ENCODE data around the gene TP53I13. TPM values are rescaled to one million over a fixed set of nuclear protein-coding genes. Genes with fewer than 3 reads are reported as not detected.
"Not testable (repeated sequence)": the region's sequence is repeated elsewhere in the genome, so short reads cannot be mapped to it uniquely, and the experiment has no call there.

The TP53I13 gene
- polyA plus RNA-seq, 1 experiment: 17.8 TPM

- DNase-seq (ENCODE audit: low read depth, low spot score): no peak
- ChIA-PET POLR2A (no interaction called here), CTCF (interaction anchor here (1.8 kb wide), 1 partner anchor 15 kb away, joined by 7 read pairs; no protein-coding TSS in a partner anchor)
- Histone ChIP-seq H3K27me3 (ENCODE audit: control insufficient read depth, insufficient read depth, low read length) (no peaks in the 10 kb centered on the region), H3K27ac (ENCODE audit: low read depth, low read length) (no peak overlapping the region), H3K4me3 (ENCODE audit: low read depth, low read length) (no peak overlapping the region), H3K9me3 (ENCODE audit: control insufficient read depth, insufficient read depth, low read length) (no peaks in the 10 kb centered on the region)
- TF ChIP-seq, protein P1, sequence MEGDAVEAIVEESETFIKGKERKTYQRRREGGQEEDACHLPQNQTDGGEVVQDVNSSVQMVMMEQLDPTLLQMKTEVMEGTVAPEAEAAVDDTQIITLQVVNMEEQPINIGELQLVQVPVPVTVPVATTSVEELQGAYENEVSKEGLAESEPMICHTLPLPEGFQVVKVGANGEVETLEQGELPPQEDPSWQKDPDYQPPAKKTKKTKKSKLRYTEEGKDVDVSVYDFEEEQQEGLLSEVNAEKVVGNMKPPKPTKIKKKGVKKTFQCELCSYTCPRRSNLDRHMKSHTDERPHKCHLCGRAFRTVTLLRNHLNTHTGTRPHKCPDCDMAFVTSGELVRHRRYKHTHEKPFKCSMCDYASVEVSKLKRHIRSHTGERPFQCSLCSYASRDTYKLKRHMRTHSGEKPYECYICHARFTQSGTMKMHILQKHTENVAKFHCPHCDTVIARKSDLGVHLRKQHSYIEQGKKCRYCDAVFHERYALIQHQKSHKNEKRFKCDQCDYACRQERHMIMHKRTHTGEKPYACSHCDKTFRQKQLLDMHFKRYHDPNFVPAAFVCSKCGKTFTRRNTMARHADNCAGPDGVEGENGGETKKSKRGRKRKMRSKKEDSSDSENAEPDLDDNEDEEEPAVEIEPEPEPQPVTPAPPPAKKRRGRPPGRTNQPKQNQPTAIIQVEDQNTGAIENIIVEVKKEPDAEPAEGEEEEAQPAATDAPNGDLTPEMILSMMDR (IDR thresholded peaks at IDR 0.05; ENCODE audit: low read depth, low read length): no peak
These were observed 10.8 kb upstream of the TP53I13 start for GRCh38 chr17:29557739-29558116.

GRCh38 chr17:29558139-29558538 lies 10.4 kb upstream of the TP53I13 start:
- H3K27me3 ChIP-seq (ENCODE audit: control insufficient read depth, insufficient read depth, low read length); DNase-seq (ENCODE audit: low read depth, low spot score); H3K4me3 ChIP-seq (ENCODE audit: low read depth, low read length); POLR2A ChIA-PET; H3K27ac ChIP-seq (ENCODE audit: low read depth, low read length); H3K9me3 ChIP-seq (ENCODE audit: control insufficient read depth, insufficient read depth, low read length): not testable (repeated sequence)
- CTCF ChIA-PET: interaction anchor here (0.5 kb wide), 1 partner anchor 831 kb away, joined by 3 read pairs; no protein-coding TSS in a partner anchor

GRCh38 chr17:29559640-29560039 lies 8.9 kb upstream of the TP53I13 start:
- H3K9me3 ChIP-seq (ENCODE audit: control insufficient read depth, insufficient read depth, low read length): no peaks in the 10 kb centered on the region
- no peaks in the 10 kb centered on the region for H3K27me3 ChIP-seq (ENCODE audit: control insufficient read depth, insufficient read depth, low read length)
- H3K27ac ChIP-seq (ENCODE audit: low read depth, low read length): no peak overlapping the region
- no peak overlapping the region for H3K4me3 ChIP-seq (ENCODE audit: low read depth, low read length)
- ChIA-PET POLR2A (no interaction called here), CTCF (no interaction called here)
- no peak for DNase-seq (ENCODE audit: low read depth, low spot score)
- TF ChIP-seq, protein P1 (IDR thresholded peaks at IDR 0.05; ENCODE audit: low read depth, low read length): no peak

DNA sequence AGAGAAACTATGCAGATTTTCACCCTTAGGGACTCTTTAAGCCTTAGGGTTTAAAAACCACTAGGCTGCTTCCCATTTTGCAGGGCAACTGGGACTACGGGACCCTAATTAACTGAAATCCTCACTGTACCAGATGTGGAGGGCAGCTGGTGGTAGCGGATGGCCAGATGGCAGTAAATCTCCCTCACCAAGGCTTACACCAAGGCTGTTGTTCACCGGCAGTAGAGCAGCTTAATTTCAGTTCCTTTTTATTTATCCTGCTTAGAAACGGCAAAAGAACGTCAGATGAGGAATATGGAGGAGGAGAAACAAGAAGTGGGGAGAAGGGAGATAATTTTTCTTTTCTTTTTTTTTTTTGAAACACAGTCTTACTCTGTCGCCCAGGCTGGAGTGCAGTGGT lies 8.2 kb upstream of the TP53I13 start:
- no peaks in the 10 kb centered on the region for H3K9me3 ChIP-seq (ENCODE audit: control insufficient read depth, insufficient read depth, low read length)
- CTCF ChIA-PET: interaction anchor here (1.5 kb wide), 1 partner anchor 191 kb away, joined by 7 read pairs; no protein-coding TSS in a partner anchor
- POLR2A ChIA-PET: no interaction called here
- H3K27ac ChIP-seq (ENCODE audit: low read depth, low read length): no peak overlapping the region
- no peak overlapping the region for H3K4me3 ChIP-seq (ENCODE audit: low read depth, low read length)
- TF ChIP-seq, protein P1 (IDR thresholded peaks at IDR 0.05; ENCODE audit: low read depth, low read length): no peak
- H3K27me3 ChIP-seq (ENCODE audit: control insufficient read depth, insufficient read depth, low read length): no peaks in the 10 kb centered on the region
- DNase-seq (ENCODE audit: low read depth, low spot score): no peak

DNA sequence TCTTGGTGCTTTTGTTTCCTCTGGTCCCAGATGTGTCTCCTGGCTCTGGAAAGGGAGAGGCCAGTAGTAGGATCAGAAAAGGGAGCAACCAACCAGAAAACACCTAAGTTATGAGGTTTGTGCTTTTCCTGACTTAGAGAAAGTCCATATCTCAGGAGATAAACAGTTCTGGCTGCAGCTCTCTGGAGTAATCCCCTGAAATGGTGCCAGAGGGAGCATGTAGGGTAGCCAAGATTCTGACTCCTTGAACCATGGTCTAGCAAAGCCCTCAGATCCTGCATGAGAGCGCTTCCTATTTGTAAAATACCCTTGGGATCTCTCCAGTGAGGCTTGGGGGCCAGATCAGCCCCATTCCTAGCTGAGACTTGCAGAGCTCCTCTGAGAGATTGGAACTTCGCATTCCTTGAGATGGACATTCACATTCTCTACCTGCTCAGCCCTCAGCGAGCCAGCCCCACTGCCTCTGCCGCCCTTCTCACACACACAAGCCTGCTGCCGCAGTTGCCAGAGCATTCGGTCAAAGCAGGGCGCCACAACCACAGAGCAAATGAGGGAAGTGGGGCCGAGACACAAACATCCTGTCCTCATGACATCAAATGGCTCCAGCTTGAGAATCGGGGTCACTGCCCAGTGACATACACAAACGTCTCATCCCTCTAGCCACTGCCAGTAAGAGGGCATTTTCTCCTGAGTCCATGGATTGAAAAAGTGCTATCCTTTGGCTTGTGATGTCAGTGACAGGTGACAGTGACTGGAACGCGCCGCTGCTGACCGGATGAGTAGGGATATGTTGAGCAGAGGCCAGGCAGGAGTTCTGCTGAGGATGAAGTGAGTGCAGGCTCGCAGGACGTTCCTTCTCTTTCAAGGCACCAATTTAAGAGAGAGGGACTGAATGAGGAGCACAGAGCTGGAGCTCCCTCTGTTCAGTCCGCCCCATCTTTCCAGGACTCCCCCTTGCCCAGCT lies 6.7 kb upstream of the TP53I13 start:
- POLR2A ChIA-PET: no interaction called here
- no peaks in the 10 kb centered on the region for H3K27me3 ChIP-seq (ENCODE audit: control insufficient read depth, insufficient read depth, low read length)
- CTCF ChIA-PET: interaction anchor here (0.6 to 1.5 kb wide), 2 partner anchors 192 to 413 kb away, joined by 3 to 7 read pairs; no protein-coding TSS in a partner anchor
- no peak for DNase-seq (ENCODE audit: low read depth, low spot score)
- no peak overlapping the region for H3K4me3 ChIP-seq (ENCODE audit: low read depth, low read length)
- no peak overlapping the region for H3K27ac ChIP-seq (ENCODE audit: low read depth, low read length)
- no peaks in the 10 kb centered on the region for H3K9me3 ChIP-seq (ENCODE audit: control insufficient read depth, insufficient read depth, low read length)
- TF ChIP-seq, protein P1 (IDR thresholded peaks at IDR 0.05; ENCODE audit: low read depth, low read length): no peak
